Keratinocyte (primary cell): ENCODE measurements around the gene PANK3. TPM values are rescaled to one million over a fixed set of nuclear protein-coding genes. Genes with fewer than 3 reads are reported as not detected.
"Not testable (repeated sequence)": the region's sequence is repeated elsewhere in the genome, so short reads cannot be mapped to it uniquely, and the experiment has no call there.

Source experiments
- DNase-seq: peaks from one replicate; pipeline ENCODE4 v3.0.0-alpha.2; 2011; ENCODE audit warnings: low read depth, missing footprints, low spot score
- FAIRE-seq: peaks from 2 replicates; lab custom pipeline; 2011; peaks lifted over from hg19 to GRCh38; lab: Jason Lieb, UNC
- H2AFZ ChIP-seq: 2 replicates; pipeline ENCODE4 v1.6.0; 2012; ENCODE audit warnings: low read length, control low read depth, inconsistent platforms; ENCODE audit not compliant: control insufficient read depth
- H3K27ac ChIP-seq: 2 replicates; pipeline ENCODE4 v1.5.1; 2011; ENCODE audit warnings: low read length; ENCODE audit not compliant: control insufficient read depth, insufficient read depth
- H3K27me3 ChIP-seq: 3 replicates; pipeline ENCODE4 v1.6.0; 2011; ENCODE audit warnings: low read length; ENCODE audit not compliant: control insufficient read depth, insufficient read depth; ENCODE audit errors: extremely low read depth
- H3K36me3 ChIP-seq, 2 experiments: 2 replicates in 1 of 2; 3 replicates in 1 of 2; pipeline ENCODE4 v1.5.1; 2011; ENCODE audit warnings: low read length in 2 of 2, mild to moderate bottlenecking in 1 of 2; ENCODE audit not compliant: control insufficient read depth in 2 of 2, insufficient read depth in 2 of 2; ENCODE audit errors: extremely low read depth in 1 of 2
- H3K4me1 ChIP-seq: 3 replicates; pipeline ENCODE4 v1.5.1; 2011; ENCODE audit warnings: low read length; ENCODE audit not compliant: control insufficient read depth, insufficient read depth; ENCODE audit errors: extremely low read depth
- H3K4me2 ChIP-seq: 3 replicates; pipeline ENCODE4 v1.6.0; 2011; ENCODE audit warnings: low read depth, low read length; ENCODE audit not compliant: control insufficient read depth, insufficient read depth; ENCODE audit errors: extremely low read depth
- H3K4me3 ChIP-seq, 3 experiments: fragments of 200-600 bp in 1 of 3; sonication (generic) in 1 of 3; 2 replicates in 2 of 3; 3 replicates in 1 of 3; pipeline ENCODE4 v1.5.1; 2011 to 2016; ENCODE audit warnings: low read length in 3 of 3, mild to moderate bottlenecking in 3 of 3, control low read depth in 2 of 3, inconsistent platforms in 1 of 3, low read depth in 1 of 3, mixed read lengths in 1 of 3, mixed run types in 1 of 3, moderate library complexity in 1 of 3; ENCODE audit not compliant: control insufficient read depth in 2 of 3, insufficient read depth in 2 of 3; ENCODE audit errors: extremely low read depth in 1 of 3
- H3K79me2 ChIP-seq: 2 replicates; pipeline ENCODE4 v1.6.0; 2012; ENCODE audit warnings: low read length; ENCODE audit not compliant: control insufficient read depth, insufficient read depth
- H3K9ac ChIP-seq: 3 replicates; pipeline ENCODE4 v1.6.0; 2011; ENCODE audit warnings: low read length; ENCODE audit not compliant: control insufficient read depth, insufficient read depth; ENCODE audit errors: extremely low read depth
- H3K9me1 ChIP-seq: 3 replicates; pipeline ENCODE4 v1.6.0; 2011; ENCODE audit warnings: low read length; ENCODE audit not compliant: control insufficient read depth, insufficient read depth; ENCODE audit errors: extremely low read depth
- H3K9me3 ChIP-seq: 2 replicates; pipeline ENCODE4 v1.5.1; 2012; ENCODE audit warnings: low read depth, low read length; ENCODE audit not compliant: control insufficient read depth
- H4K20me1 ChIP-seq: 3 replicates; pipeline ENCODE4 v1.6.0; 2011; ENCODE audit warnings: low read length; ENCODE audit not compliant: control insufficient read depth, insufficient read depth; ENCODE audit errors: extremely low read depth
- CTCF ChIP-seq, 3 experiments: IDR thresholded peaks in 1 of 3; conservative IDR thresholded peaks in 1 of 3; optimal IDR thresholded peaks in 1 of 3; 2 replicates in 2 of 3; 3 replicates in 1 of 3; pipeline versions ENCODE3 to v1.5.1; 2011; ENCODE audit warnings: low read length in 3 of 3, mild to moderate bottlenecking in 3 of 3, moderate library complexity in 2 of 3, control low read depth in 1 of 3, inconsistent platforms in 1 of 3; ENCODE audit not compliant: insufficient read depth in 2 of 3; ENCODE audit errors: extremely low read depth in 1 of 3
- EZH2 ChIP-seq: IDR thresholded peaks from one replicate; pipeline ENCODE4 v1.6.1; 2012; ENCODE audit warnings: inconsistent platforms, mild to moderate bottlenecking, low read length, moderate library complexity
- dilution Hi-C: fragments of 300-500 bp; cut with MboI; formaldehyde crosslinking; loops from one replicate; pipeline ENCODE4 v1.7.0; 2020; ENCODE audit warnings: low sequenced_read_pairs; ENCODE audit not compliant: extremely low pct_ligation_motif_present
- polyA plus RNA-seq, 5 experiments: library from polyadenylated mRNA; depleted of rRNA in 3 of 5; stranded (reverse) in 3 of 5; stranded (forward) in 1 of 5; unstranded in 1 of 5; fragments of >200 nt; gene quantifications; 1 replicate in 1 of 5; 2 replicates in 3 of 5; 3 replicates in 1 of 5; pipeline versions ENCODE4 v1.2.1 to v1.2.3, GENCODE V29; 2011 to 2012; ENCODE audit warnings: missing spikeins in 2 of 5, low read depth in 1 of 5, low replicate concordance in 1 of 5

PANK3 gene
- polyA plus RNA-seq, 1 donor (not counting 4 experiments of a cell fraction or from before 2014, with no cell fraction given) = 39.6 TPM

DNA sequence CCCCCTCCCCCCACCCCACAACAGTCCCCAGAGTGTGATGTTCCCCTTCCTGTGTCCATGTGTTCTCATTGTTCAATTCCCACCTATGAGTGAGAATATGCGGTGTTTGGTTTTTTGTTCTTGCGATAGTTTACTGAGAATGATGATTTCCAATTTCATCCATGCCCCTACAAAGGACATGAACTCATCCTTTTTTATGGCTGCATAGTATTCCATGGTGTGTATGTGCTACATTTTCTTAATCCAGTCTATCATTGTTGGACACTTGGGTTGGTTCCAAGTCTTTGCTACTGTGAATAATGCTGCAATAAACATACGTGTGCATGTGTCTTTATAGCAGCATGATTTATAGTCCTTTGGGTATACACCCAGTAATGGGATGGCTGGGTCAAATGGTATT, 5.5 kb downstream of the PANK3 start:
- H3K4me3 ChIP-seq, dilution Hi-C loops, H3K27me3 ChIP-seq, H3K9ac ChIP-seq, H2AFZ ChIP-seq, H3K9me1 ChIP-seq, H3K36me3 ChIP-seq, DNase-seq, H3K4me2 ChIP-seq, FAIRE-seq, H3K27ac ChIP-seq, H3K9me3 ChIP-seq: not testable (repeated sequence)
- Histone ChIP-seq H4K20me1 (peaks cover 21% of the 10 kb centered on the region), H3K4me1 (peaks cover 14% of the 10 kb centered on the region), H3K79me2 (peaks cover 87% of the 10 kb centered on the region)

- H4K20me1 ChIP-seq = peaks cover 10% of the 10 kb centered on the region
- H3K9me1 ChIP-seq = no peaks in the 10 kb centered on the region
- TF ChIP-seq EZH2 (no peak), CTCF (optimal IDR thresholded peaks at IDR 0.05 in 1 of 3, IDR thresholded peaks at IDR 0.05 in 1 of 3, conservative IDR thresholded peaks at IDR 0.05 in 1 of 3; ENCODE audit: extremely low read depth in 1 of 3, insufficient read depth in 2 of 3, low read length in 3 of 3) (no peak)
- no peak overlapping the region for H3K4me3 ChIP-seq
- H3K27ac ChIP-seq = no peak overlapping the region
- no peak overlapping the region for H3K9ac ChIP-seq
- dilution Hi-C loops = no loop called here
- DNase-seq = no peak
- H3K4me1 ChIP-seq = no peaks in the 10 kb centered on the region
- no peak overlapping the region for H3K4me2 ChIP-seq
- H2AFZ ChIP-seq = no peak overlapping the region
- no peaks in the 10 kb centered on the region for H3K9me3 ChIP-seq
- peaks cover 7% of the 10 kb centered on the region in 2 experiments for H3K36me3 ChIP-seq
- H3K79me2 ChIP-seq = peaks cover 83% of the 10 kb centered on the region
- no peak for FAIRE-seq
- no peaks in the 10 kb centered on the region for H3K27me3 ChIP-seq
Measured at GRCh38 chr5:168570490-168571328, 8.5 kb downstream of the PANK3 start.
